ENCODE results near the gene SKOR1. TPM values are rescaled to one million over a fixed set of nuclear protein-coding genes. Genes with fewer than 3 reads are reported as not detected.

Gene SKOR1
- total RNA-seq, 2 donors from 2014 or later, result 0.12 TPM; not detected in 1

DNA sequence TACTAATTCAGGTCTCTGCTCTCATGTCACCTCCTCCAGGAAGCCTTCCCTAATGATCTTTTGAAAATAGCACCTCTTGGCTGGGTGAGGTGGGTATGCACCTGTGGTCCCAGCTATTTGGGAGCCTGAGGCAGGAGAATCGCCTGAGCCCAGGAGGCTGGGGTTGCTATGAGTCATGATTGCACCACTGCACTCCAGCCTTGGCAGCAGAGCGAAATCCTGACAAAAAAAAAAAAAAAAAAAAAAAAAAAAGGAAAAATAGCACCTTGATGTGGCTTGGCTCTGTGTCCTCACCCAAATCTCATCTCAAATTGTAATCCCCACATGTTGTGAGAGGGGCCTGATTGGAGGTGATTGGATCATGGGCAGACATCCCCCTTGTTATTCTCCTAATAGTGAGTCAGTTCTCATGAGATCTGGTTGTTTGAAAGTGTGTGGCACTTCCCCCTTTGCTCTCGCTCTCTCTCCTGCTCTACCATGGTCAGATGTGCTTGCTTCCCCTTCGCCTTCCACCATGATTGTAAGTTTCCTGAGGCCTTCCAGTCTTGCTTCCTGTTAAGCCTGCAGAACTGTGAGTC lies 25.8 kb downstream of the SKOR1 start:
- Histone ChIP-seq H3K4me3 (no peak overlapping the region), H3K9me3 (no peaks in the 10 kb centered on the region), H3K36me3 (no peaks in the 10 kb centered on the region), H3K4me1 (no peaks in the 10 kb centered on the region), H3K27ac (no peak overlapping the region), H3K27me3 (no peaks in the 10 kb centered on the region)
- TF ChIP-seq CTCF (IDR thresholded peaks at IDR 0.05), result no peak
- DNase-seq (ENCODE audit: low spot score), result no peak

GRCh38 chr15:67852418-67852817 lies 27.1 kb downstream of the SKOR1 start:
- Histone ChIP-seq H3K27me3 (no peaks in the 10 kb centered on the region), H3K4me3 (no peak overlapping the region), H3K4me1 (no peaks in the 10 kb centered on the region), H3K36me3 (no peaks in the 10 kb centered on the region), H3K9me3 (no peaks in the 10 kb centered on the region), H3K27ac (no peak overlapping the region)
- TF ChIP-seq CTCF (IDR thresholded peaks at IDR 0.05), result no peak
- DNase-seq (ENCODE audit: low spot score), result no peak

- Histone ChIP-seq H3K36me3 (no peaks in the 10 kb centered on the region), H3K27ac (no peak overlapping the region), H3K9me3 (no peaks in the 10 kb centered on the region), H3K4me3 (no peak overlapping the region), H3K27me3 (no peaks in the 10 kb centered on the region), H3K4me1 (no peaks in the 10 kb centered on the region)
- no peak for TF ChIP-seq CTCF (IDR thresholded peaks at IDR 0.05)
- no peak for DNase-seq (ENCODE audit: low spot score)
Measured at GRCh38 chr15:67853454-67853853, 28.1 kb downstream of the SKOR1 start.

DNA sequence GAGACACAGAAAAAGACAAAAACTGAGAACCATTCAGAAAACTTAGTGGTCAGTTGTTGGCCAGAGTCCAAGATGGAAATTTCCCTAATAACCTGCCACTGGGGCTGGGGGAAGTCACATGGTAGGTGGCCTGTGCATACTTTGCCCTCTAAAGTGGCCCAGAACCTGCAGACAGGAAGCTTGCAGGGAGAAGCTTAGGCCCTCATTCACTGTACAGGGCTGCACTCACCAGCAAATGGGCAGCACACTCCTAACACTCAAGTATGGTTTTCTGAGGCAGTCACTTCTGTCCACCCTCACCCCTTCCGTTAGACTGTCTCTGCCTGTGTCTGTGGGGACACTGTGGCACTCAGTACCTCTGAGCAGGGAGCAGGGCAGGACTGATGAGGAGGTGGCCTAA lies 29.0 kb downstream of the SKOR1 start:
- no peak for TF ChIP-seq CTCF (IDR thresholded peaks at IDR 0.05)
- Histone ChIP-seq H3K9me3 (no peaks in the 10 kb centered on the region), H3K4me1 (no peaks in the 10 kb centered on the region), H3K27me3 (no peaks in the 10 kb centered on the region), H3K4me3 (no peak overlapping the region), H3K27ac (no peak overlapping the region), H3K36me3 (no peaks in the 10 kb centered on the region)
- DNase-seq (ENCODE audit: low spot score), result no peak

DNA sequence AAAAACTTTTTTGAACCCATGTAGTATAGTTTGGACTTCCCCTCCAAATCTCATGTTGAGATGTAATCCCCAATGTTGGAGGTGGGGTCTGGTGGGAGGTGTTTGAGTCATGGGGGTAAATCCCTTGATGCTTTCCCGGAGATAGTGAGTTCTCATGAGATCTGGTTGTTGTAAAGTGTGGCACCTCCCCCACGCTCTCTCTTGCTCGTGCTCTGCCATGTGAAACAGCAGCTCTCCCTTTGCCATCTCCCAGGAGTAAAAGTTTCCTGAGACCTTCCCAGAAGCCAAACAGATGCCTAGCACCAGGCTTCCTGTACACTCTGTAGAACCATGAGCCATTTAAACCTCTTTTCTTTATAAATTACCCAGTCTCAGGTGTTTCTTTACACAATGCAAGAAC lies 30.5 kb downstream of the SKOR1 start:
- no peak overlapping the region for H3K4me3 ChIP-seq
- no peaks in the 10 kb centered on the region for H3K27me3 ChIP-seq
- H3K27ac ChIP-seq, result no peak overlapping the region
- H3K9me3 ChIP-seq, result no peaks in the 10 kb centered on the region
- no peaks in the 10 kb centered on the region for H3K4me1 ChIP-seq
- TF ChIP-seq CTCF (IDR thresholded peaks at IDR 0.05), result no peak
- no peaks in the 10 kb centered on the region for H3K36me3 ChIP-seq
- no peak for DNase-seq (ENCODE audit: low spot score)

GRCh38 chr15:67857220-67857619 lies 31.9 kb downstream of the SKOR1 start:
- no peaks in the 10 kb centered on the region for H3K9me3 ChIP-seq
- no peak for TF ChIP-seq CTCF (IDR thresholded peaks at IDR 0.05)
- no peaks in the 10 kb centered on the region for H3K4me1 ChIP-seq
- no peak overlapping the region for H3K27ac ChIP-seq
- no peaks in the 10 kb centered on the region for H3K27me3 ChIP-seq
- DNase-seq (ENCODE audit: low spot score), result no peak
- no peak overlapping the region for H3K4me3 ChIP-seq
- no peaks in the 10 kb centered on the region for H3K36me3 ChIP-seq

Measured in right atrium auricular region (tissue), 2 donors.